Upper lobe of left lung (tissue), 4 donors: ENCODE data around the gene CYP2W1.

ENCODE experiments used
- CTCF ChIP-seq, 6 experiments: fragments of 450-650 bp in 4 of 6; fragments of 200-600 bp in 2 of 6; sonication (generic) in 2 of 6; IDR thresholded peaks; one replicate each; pipeline ENCODE4 v1.5.1; 2016 to 2019; ENCODE audit warnings: antibody characterized with exemption in 6 of 6
- EP300 ChIP-seq, 4 donors: sonication (generic); formaldehyde crosslinking; IDR thresholded peaks; one replicate each; pipeline ENCODE4 v1.5.1; 2017; ENCODE audit warnings: antibody characterized with exemption in 4 of 4, control low read depth in 2 of 4
- POLR2A ChIP-seq, 4 donors: fragments of 450-650 bp; IDR thresholded peaks; one replicate each; pipeline ENCODE4 v1.5.1; 2016 to 2017; ENCODE audit warnings: antibody characterized with exemption in 4 of 4, mild to moderate bottlenecking in 2 of 4
- POLR2AphosphoS5 ChIP-seq, 2 donors: sonication (generic); formaldehyde crosslinking; IDR thresholded peaks; one replicate each; pipeline ENCODE4 v1.5.1; 2017; ENCODE audit warnings: antibody characterized with exemption in 2 of 2

DNA sequence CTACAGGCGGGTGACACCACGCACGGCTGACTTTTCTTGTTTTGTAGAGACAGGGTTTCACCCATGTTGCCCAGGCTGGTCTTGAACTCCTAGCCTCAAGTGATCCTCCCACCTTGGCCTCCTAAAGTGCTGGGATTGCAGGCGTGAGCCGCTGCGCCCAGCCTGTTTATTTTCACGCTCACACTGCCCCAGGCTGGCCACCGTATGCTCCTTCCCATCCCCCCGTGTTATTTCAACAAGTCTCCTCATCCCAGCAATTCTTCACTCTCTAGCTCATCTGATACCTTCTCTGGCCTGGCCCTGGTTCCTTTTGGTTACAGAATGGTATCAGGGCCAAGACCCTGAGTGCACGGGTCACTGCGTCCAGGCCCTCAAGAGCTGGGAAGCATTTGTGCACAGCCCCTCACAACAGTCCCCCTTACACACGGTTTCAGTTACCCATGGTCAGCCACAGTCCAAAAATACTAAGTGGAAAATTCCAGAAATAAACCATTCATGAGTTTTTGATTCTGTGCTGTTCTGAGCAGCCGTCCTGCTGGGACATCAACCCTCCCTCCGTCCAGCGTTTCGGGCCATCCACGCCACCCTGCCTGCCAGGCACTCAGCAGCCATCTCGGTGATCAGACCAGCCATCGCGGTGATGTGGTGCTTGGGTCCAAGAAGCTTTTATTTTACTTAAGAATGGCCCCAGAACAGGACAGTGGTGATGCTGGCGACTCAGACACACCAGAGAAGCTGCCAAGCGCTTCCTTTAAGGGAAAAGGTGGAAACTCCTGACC, 16.5 kb upstream of the CYP2W1 start:
- no peak for TF ChIP-seq CTCF (IDR thresholded peaks at IDR 0.05)
- TF ChIP-seq POLR2A (IDR thresholded peaks at IDR 0.05), result no peak
- no peak for TF ChIP-seq EP300 (IDR thresholded peaks at IDR 0.05)
- TF ChIP-seq POLR2AphosphoS5 (IDR thresholded peaks at IDR 0.05), result no peak
